GM18499 (cell line): ENCODE data around the gene LMO3.

ENCODE experiments used
- ATAC-seq: cut with Tn5 transposase; IDR thresholded peaks from one replicate; pipeline ENCODE4 v1.9.1; 2021; ENCODE audit warnings: moderate number of reproducible peaks; ENCODE audit not compliant: insufficient read depth, unreplicated experiment

The LMO3 gene

GRCh38 chr12:16606117-16606200 is at the start of gene LMO3:
TSS of gene LMO3 (minus strand) at chr12:16606162. CDS start at chr12:16600860, 5,302 bp downstream.
- ATAC-seq = no peak

GRCh38 chr12:16636435-16637055 is 30.6 kb upstream of the LMO3 start:
- no peak for ATAC-seq

GRCh38 chr12:16634786-16635185 is 28.8 kb upstream of the LMO3 start:
- ATAC-seq = no peak

- no peak for ATAC-seq
These were observed 21.0 kb upstream of the LMO3 start for GRCh38 chr12:16626991-16627390.

- ATAC-seq = no peak
These were observed 16.4 kb upstream of the LMO3 start for GRCh38 chr12:16622338-16622737.

- no peak for ATAC-seq
These were observed 13.6 kb upstream of the LMO3 start for GRCh38 chr12:16619537-16619936.

GRCh38 chr12:16618256-16618655 is 12.3 kb upstream of the LMO3 start:
- no peak for ATAC-seq

GRCh38 chr12:16613199-16613598 is 7.2 kb upstream of the LMO3 start:
- no peak for ATAC-seq

GRCh38 chr12:16612647-16613046 is 6.7 kb upstream of the LMO3 start:
- ATAC-seq = no peak

GRCh38 chr12:16611146-16611545 is 5.2 kb upstream of the LMO3 start:
- ATAC-seq = no peak

GRCh38 chr12:16610743-16611142 is 4.8 kb upstream of the LMO3 start:
- no peak for ATAC-seq

GRCh38 chr12:16610001-16610585 is 4.1 kb upstream of the LMO3 start:
- no peak for ATAC-seq

- no peak for ATAC-seq
These were observed 3.1 kb upstream of the LMO3 start for GRCh38 chr12:16608946-16609539.

- ATAC-seq = no peak
These were observed 2.2 kb upstream of the LMO3 start for GRCh38 chr12:16607906-16608775.

- no peak for ATAC-seq
These were observed 1.0 kb upstream of the LMO3 start for GRCh38 chr12:16606991-16607390.

- no peak for ATAC-seq
These were observed 363 bp upstream of the LMO3 start for GRCh38 chr12:16606201-16606849.

- no peak for ATAC-seq
These were observed 283 bp downstream of the LMO3 start for GRCh38 chr12:16605642-16606116.

GRCh38 chr12:16604596-16605252 is 1.2 kb downstream of the LMO3 start:
- no peak for ATAC-seq

GRCh38 chr12:16603916-16604575 is 1.9 kb downstream of the LMO3 start:
- no peak for ATAC-seq
